H1 (cell line): ENCODE results near the gene DEFB125. TPM values are rescaled to one million over a fixed set of nuclear protein-coding genes. Genes with fewer than 3 reads are reported as not detected.

ENCODE experiments used
- CTCF ChIP-seq, 3 experiments: IDR thresholded peaks; 1 replicate in 2 of 3; 2 replicates in 1 of 3; pipeline versions ENCODE4 v1.5.1 to v1.6.1; 2011; ENCODE audit warnings: low read length in 3 of 3, mild to moderate bottlenecking in 3 of 3, inconsistent platforms in 2 of 3, low read depth in 1 of 3, moderate library complexity in 1 of 3; ENCODE audit not compliant: insufficient read depth in 1 of 3; ENCODE audit errors: control extremely low read depth in 1 of 3
- GTF2F1 ChIP-seq: IDR thresholded peaks from 2 replicates; pipeline ENCODE4 v1.6.1; 2012; ENCODE audit warnings: low read depth, low read length, improper control_type of control experiment, borderline replicate concordance
- MAFK ChIP-seq: IDR thresholded peaks from 2 replicates; pipeline ENCODE4 v1.6.1; 2012; ENCODE audit warnings: low read depth, mild to moderate bottlenecking, improper control_type of control experiment, low read length
- POU5F1 ChIP-seq: IDR thresholded peaks from 2 replicates; pipeline ENCODE4 v1.6.1; 2011; ENCODE audit warnings: low read depth, mild to moderate bottlenecking, low read length, moderate library complexity
- RNF2 ChIP-seq: fragments of 200-900, 300-1000 bp; sonication (generic); IDR thresholded peaks from 2 replicates; pipeline ENCODE4 v1.7.1; 2016; ENCODE audit warnings: borderline replicate concordance, low read depth, mild to moderate bottlenecking, antibody characterized with exemption, low read length; ENCODE audit not compliant: poor library complexity, severe bottlenecking; ENCODE audit errors: missing control alignments
- SRF ChIP-seq: IDR thresholded peaks from 2 replicates; pipeline ENCODE4 v1.6.1; 2011; ENCODE audit warnings: mild to moderate bottlenecking, low read depth, low read length, moderate library complexity
- SUZ12 ChIP-seq: fragments of 200-600 bp; sonication (generic); IDR thresholded peaks from 2 replicates; pipeline ENCODE4 v1.6.1; 2012; ENCODE audit warnings: mild to moderate bottlenecking, inconsistent platforms, low read length, moderate library complexity, mixed read lengths
- TCF12 ChIP-seq: IDR thresholded peaks from 2 replicates; pipeline ENCODE4 v1.6.1; 2011; ENCODE audit warnings: low read depth, mild to moderate bottlenecking, low read length
- polyA plus RNA-seq, 7 experiments: library from polyadenylated mRNA; depleted of rRNA in 3 of 7; stranded (reverse) in 5 of 7; unstranded in 2 of 7; fragments of >200 nt in 5 of 7; fragments of 200-250 nt in 2 of 7; gene quantifications; 1 replicate in 5 of 7; 2 replicates in 1 of 7; 4 replicates in 1 of 7; pipeline versions ENCODE4 v1.2.1 to v1.2.3, GENCODE V29; 2011 to 2013; ENCODE audit warnings: missing spikeins in 2 of 7, mixed read lengths in 2 of 7
- total RNA-seq: library from RNA; stranded (reverse); fragmentation: NEBNext Ultra II Directional; extraction: Animal tissue kit (Norgen Biotek cat#: 25700); gene quantifications from 2 replicates; pipeline ENCODE4 v1.2.1, GENCODE V29; 2021
- TF ChIP-seq, protein P1 (sequence below): fragments of 300-600 bp; sonication (generic); IDR thresholded peaks from 2 replicates; pipeline ENCODE4 v1.7.1; 2012; ENCODE audit warnings: low read length, moderate library complexity, mild to moderate bottlenecking, inconsistent platforms; ENCODE audit not compliant: insufficient replicate concordance

The DEFB125 gene
- total and polyA plus RNA-seq, 2 of the 8 experiments (the other 6 are each of a cell fraction or from before 2014, with no cell fraction given): not detected

DNA sequence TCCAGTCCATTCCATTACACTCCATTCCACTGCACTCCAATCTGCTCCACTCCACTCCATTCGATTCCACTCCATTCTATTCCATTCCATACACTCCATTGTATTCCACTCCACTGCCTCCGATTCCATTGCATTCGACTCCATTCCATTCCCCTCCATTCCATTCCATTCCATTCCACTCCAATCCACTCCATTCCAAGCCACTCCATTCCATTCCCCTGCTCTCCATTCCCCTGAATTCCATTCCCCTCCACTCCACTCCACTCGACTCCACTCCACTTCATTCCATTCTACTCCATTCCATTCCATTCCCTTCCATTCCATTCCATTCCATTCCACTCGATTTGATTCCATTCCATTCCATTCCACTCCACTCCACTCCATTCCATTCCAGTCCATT lies 25.7 kb upstream of the DEFB125 start (continued):
- TF ChIP-seq, protein P1, sequence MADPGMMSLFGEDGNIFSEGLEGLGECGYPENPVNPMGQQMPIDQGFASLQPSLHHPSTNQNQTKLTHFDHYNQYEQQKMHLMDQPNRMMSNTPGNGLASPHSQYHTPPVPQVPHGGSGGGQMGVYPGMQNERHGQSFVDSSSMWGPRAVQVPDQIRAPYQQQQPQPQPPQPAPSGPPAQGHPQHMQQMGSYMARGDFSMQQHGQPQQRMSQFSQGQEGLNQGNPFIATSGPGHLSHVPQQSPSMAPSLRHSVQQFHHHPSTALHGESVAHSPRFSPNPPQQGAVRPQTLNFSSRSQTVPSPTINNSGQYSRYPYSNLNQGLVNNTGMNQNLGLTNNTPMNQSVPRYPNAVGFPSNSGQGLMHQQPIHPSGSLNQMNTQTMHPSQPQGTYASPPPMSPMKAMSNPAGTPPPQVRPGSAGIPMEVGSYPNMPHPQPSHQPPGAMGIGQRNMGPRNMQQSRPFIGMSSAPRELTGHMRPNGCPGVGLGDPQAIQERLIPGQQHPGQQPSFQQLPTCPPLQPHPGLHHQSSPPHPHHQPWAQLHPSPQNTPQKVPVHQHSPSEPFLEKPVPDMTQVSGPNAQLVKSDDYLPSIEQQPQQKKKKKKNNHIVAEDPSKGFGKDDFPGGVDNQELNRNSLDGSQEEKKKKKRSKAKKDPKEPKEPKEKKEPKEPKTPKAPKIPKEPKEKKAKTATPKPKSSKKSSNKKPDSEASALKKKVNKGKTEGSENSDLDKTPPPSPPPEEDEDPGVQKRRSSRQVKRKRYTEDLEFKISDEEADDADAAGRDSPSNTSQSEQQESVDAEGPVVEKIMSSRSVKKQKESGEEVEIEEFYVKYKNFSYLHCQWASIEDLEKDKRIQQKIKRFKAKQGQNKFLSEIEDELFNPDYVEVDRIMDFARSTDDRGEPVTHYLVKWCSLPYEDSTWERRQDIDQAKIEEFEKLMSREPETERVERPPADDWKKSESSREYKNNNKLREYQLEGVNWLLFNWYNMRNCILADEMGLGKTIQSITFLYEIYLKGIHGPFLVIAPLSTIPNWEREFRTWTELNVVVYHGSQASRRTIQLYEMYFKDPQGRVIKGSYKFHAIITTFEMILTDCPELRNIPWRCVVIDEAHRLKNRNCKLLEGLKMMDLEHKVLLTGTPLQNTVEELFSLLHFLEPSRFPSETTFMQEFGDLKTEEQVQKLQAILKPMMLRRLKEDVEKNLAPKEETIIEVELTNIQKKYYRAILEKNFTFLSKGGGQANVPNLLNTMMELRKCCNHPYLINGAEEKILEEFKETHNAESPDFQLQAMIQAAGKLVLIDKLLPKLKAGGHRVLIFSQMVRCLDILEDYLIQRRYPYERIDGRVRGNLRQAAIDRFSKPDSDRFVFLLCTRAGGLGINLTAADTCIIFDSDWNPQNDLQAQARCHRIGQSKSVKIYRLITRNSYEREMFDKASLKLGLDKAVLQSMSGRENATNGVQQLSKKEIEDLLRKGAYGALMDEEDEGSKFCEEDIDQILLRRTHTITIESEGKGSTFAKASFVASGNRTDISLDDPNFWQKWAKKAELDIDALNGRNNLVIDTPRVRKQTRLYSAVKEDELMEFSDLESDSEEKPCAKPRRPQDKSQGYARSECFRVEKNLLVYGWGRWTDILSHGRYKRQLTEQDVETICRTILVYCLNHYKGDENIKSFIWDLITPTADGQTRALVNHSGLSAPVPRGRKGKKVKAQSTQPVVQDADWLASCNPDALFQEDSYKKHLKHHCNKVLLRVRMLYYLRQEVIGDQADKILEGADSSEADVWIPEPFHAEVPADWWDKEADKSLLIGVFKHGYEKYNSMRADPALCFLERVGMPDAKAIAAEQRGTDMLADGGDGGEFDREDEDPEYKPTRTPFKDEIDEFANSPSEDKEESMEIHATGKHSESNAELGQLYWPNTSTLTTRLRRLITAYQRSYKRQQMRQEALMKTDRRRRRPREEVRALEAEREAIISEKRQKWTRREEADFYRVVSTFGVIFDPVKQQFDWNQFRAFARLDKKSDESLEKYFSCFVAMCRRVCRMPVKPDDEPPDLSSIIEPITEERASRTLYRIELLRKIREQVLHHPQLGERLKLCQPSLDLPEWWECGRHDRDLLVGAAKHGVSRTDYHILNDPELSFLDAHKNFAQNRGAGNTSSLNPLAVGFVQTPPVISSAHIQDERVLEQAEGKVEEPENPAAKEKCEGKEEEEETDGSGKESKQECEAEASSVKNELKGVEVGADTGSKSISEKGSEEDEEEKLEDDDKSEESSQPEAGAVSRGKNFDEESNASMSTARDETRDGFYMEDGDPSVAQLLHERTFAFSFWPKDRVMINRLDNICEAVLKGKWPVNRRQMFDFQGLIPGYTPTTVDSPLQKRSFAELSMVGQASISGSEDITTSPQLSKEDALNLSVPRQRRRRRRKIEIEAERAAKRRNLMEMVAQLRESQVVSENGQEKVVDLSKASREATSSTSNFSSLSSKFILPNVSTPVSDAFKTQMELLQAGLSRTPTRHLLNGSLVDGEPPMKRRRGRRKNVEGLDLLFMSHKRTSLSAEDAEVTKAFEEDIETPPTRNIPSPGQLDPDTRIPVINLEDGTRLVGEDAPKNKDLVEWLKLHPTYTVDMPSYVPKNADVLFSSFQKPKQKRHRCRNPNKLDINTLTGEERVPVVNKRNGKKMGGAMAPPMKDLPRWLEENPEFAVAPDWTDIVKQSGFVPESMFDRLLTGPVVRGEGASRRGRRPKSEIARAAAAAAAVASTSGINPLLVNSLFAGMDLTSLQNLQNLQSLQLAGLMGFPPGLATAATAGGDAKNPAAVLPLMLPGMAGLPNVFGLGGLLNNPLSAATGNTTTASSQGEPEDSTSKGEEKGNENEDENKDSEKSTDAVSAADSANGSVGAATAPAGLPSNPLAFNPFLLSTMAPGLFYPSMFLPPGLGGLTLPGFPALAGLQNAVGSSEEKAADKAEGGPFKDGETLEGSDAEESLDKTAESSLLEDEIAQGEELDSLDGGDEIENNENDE: no peak
- no peak for TF ChIP-seq SUZ12
- no peak for TF ChIP-seq GTF2F1
- no peak for TF ChIP-seq TCF12
- no peak for TF ChIP-seq CTCF (IDR thresholded peaks at IDR 0.05; ENCODE audit: control extremely low read depth in 1 of 3, insufficient read depth in 1 of 3, low read depth in 1 of 3, low read length in 3 of 3)
- no peak for TF ChIP-seq SRF
- TF ChIP-seq POU5F1: no peak
- no peak for TF ChIP-seq MAFK
- TF ChIP-seq RNF2: no peak
